ENCODE measurements around the gene PTPRE. TPM values are rescaled to one million over a fixed set of nuclear protein-coding genes. Genes with fewer than 3 reads are reported as not detected.

PTPRE gene
- total RNA-seq, 1 experiment from 2014 or later = 11.6 TPM

- no TSS peak for BruUV-seq (replicated peaks)
- Histone ChIP-seq H3K4me1 (ENCODE audit: insufficient read depth, low read length, poor library complexity, severe bottlenecking) (peaks cover 11% of the 10 kb centered on the region), H3K36me3 (ENCODE audit: insufficient read depth, low read length, poor library complexity, severe bottlenecking) (no peaks in the 10 kb centered on the region), H3K4me3 (ENCODE audit: low read depth, low read length, poor library complexity, severe bottlenecking) (no peak overlapping the region), H3K9me3 (ENCODE audit: low read depth, low read length, poor library complexity, severe bottlenecking) (no peaks in the 10 kb centered on the region), H3K27me3 (replicated peaks; ENCODE audit: insufficient read depth, low read depth, low read length, poor library complexity) (no peaks in the 10 kb centered on the region), H3K27ac (ENCODE audit: low read depth, low read length, poor library complexity, severe bottlenecking) (no peak overlapping the region)
- no peak for DNase-seq (ENCODE audit: low spot score)
- POLR2A ChIA-PET (ENCODE audit: low non-redundant PET) = no interaction called here
- intact Hi-C loops (cut with micrococcal nuclease; ENCODE audit: unreplicated experiment) = loop anchor here (1.0 to 5.0 kb wide), 4 partner anchors 57 to 352 kb away; partner anchors contain the start of gene PTPRE
- CTCF ChIA-PET = interaction anchor here (0.5 to 1.4 kb wide), 8 partner anchors 33 to 353 kb away, joined by 3 to 17 read pairs (median 8); partner anchors contain the start of gene PTPRE
- TF ChIP-seq, protein P1, sequence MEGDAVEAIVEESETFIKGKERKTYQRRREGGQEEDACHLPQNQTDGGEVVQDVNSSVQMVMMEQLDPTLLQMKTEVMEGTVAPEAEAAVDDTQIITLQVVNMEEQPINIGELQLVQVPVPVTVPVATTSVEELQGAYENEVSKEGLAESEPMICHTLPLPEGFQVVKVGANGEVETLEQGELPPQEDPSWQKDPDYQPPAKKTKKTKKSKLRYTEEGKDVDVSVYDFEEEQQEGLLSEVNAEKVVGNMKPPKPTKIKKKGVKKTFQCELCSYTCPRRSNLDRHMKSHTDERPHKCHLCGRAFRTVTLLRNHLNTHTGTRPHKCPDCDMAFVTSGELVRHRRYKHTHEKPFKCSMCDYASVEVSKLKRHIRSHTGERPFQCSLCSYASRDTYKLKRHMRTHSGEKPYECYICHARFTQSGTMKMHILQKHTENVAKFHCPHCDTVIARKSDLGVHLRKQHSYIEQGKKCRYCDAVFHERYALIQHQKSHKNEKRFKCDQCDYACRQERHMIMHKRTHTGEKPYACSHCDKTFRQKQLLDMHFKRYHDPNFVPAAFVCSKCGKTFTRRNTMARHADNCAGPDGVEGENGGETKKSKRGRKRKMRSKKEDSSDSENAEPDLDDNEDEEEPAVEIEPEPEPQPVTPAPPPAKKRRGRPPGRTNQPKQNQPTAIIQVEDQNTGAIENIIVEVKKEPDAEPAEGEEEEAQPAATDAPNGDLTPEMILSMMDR (conservative IDR thresholded peaks at IDR 0.05; ENCODE audit: low read depth, low read length) = no peak
- TF ChIP-seq EZH2 (IDR thresholded peaks at IDR 0.05; ENCODE audit: borderline replicate concordance, low read depth, low read length, poor library complexity, severe bottlenecking) = no peak
Observed at GRCh38 chr10:128068398-128069285, 161.7 kb downstream of the PTPRE start.

DNA sequence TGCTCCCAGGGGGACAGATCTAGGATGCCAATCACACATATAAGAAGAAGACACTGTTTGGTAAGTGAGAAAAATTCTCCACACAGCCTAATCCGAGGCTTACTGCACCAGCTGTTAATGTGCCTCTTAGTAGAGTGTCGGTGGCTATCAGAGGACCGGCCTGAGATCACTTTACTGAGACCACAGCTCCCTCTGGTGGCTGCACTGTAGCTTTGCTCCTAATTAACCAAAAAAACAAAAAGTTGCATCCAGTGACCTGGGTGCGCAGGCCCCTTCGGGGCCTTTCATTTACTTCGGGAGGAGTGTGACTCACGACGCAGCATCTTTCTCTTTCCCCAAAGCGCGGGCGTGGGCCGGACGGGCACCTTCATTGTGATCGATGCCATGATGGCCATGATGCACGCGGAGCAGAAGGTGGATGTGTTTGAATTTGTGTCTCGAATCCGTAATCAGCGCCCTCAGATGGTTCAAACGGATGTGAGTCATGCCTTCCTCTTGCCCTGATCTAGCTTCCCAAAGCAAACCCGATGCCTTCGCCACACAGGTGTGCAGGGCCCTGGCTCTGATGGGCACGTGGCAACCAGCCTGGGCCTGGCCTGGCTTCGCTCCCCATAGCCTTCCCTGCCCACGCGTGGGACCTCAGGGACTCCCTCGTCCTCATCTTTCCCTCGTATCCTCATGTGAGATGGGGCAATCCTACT lies 162.6 kb downstream of the PTPRE start:
- BruUV-seq (replicated peaks) = no TSS peak
- Histone ChIP-seq H3K9me3 (ENCODE audit: low read depth, low read length, poor library complexity, severe bottlenecking) (no peaks in the 10 kb centered on the region), H3K4me3 (ENCODE audit: low read depth, low read length, poor library complexity, severe bottlenecking) (no peak overlapping the region), H3K4me1 (ENCODE audit: insufficient read depth, low read length, poor library complexity, severe bottlenecking) (peaks cover 2% of the 10 kb centered on the region), H3K27ac (ENCODE audit: low read depth, low read length, poor library complexity, severe bottlenecking) (no peak overlapping the region), H3K27me3 (replicated peaks; ENCODE audit: insufficient read depth, low read depth, low read length, poor library complexity) (no peaks in the 10 kb centered on the region), H3K36me3 (ENCODE audit: insufficient read depth, low read length, poor library complexity, severe bottlenecking) (no peaks in the 10 kb centered on the region)
- TF ChIP-seq, protein P1 (conservative IDR thresholded peaks at IDR 0.05; ENCODE audit: low read depth, low read length) = peak; percentile 85
- no peak for TF ChIP-seq EZH2 (IDR thresholded peaks at IDR 0.05; ENCODE audit: borderline replicate concordance, low read depth, low read length, poor library complexity, severe bottlenecking)
- peak; percentile 85 for DNase-seq (ENCODE audit: low spot score)
- POLR2A ChIA-PET (ENCODE audit: low non-redundant PET) = no interaction called here
- intact Hi-C loops (cut with micrococcal nuclease; ENCODE audit: unreplicated experiment) = loop anchor here (1.0 to 5.0 kb wide), 4 partner anchors 58 to 353 kb away; partner anchors contain the start of gene PTPRE
- CTCF ChIA-PET = interaction anchor here (0.5 to 1.4 kb wide), 8 partner anchors 34 to 354 kb away, joined by 3 to 17 read pairs (median 8); partner anchors contain the start of gene PTPRE

DNA sequence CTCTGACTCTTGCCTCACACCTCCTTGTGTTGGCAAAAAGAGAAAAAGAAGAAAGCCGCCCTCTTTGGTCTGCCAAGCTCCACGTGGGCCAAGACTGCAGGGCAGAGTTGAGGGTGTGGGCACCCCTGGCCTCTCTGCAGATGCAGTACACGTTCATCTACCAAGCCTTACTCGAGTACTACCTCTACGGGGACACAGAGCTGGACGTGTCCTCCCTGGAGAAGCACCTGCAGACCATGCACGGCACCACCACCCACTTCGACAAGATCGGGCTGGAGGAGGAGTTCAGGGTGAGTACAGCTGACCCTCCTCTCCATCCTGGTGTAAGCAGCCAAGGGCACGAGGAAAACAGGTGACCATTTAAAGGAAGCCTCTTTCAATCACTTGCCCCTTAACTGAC lies 163.3 kb downstream of the PTPRE start:
- H3K27ac ChIP-seq (ENCODE audit: low read depth, low read length, poor library complexity, severe bottlenecking) = no peak overlapping the region
- H3K27me3 ChIP-seq (replicated peaks; ENCODE audit: insufficient read depth, low read depth, low read length, poor library complexity) = no peaks in the 10 kb centered on the region
- ChIA-PET POLR2A (ENCODE audit: low non-redundant PET) (no interaction called here), CTCF (no interaction called here)
- TF ChIP-seq, protein P1 (conservative IDR thresholded peaks at IDR 0.05; ENCODE audit: low read depth, low read length) = no peak
- no peak for TF ChIP-seq EZH2 (IDR thresholded peaks at IDR 0.05; ENCODE audit: borderline replicate concordance, low read depth, low read length, poor library complexity, severe bottlenecking)
- no peaks in the 10 kb centered on the region for H3K4me1 ChIP-seq (ENCODE audit: insufficient read depth, low read length, poor library complexity, severe bottlenecking)
- no TSS peak for BruUV-seq (replicated peaks)
- DNase-seq (ENCODE audit: low spot score) = no peak
- H3K4me3 ChIP-seq (ENCODE audit: low read depth, low read length, poor library complexity, severe bottlenecking) = no peak overlapping the region
- H3K9me3 ChIP-seq (ENCODE audit: low read depth, low read length, poor library complexity, severe bottlenecking) = no peaks in the 10 kb centered on the region
- H3K36me3 ChIP-seq (ENCODE audit: insufficient read depth, low read length, poor library complexity, severe bottlenecking) = no peaks in the 10 kb centered on the region
- intact Hi-C loops (cut with micrococcal nuclease; ENCODE audit: unreplicated experiment) = no loop called here

Measured in A673 (cell line).